ENCODE results near the gene TRAF2. TPM values are rescaled to one million over a fixed set of nuclear protein-coding genes. Genes with fewer than 3 reads are reported as not detected.

The TRAF2 gene
- total RNA-seq, 1 donor from 2014 or later, result 14.4 TPM

GRCh38 chr9:136857166-136857565, 29.1 kb upstream of the TRAF2 start:
- no peak overlapping the region for H3K9ac ChIP-seq (ENCODE audit: low read length)
- Mint-ChIP-seq H3K9me3 (ENCODE audit: unreplicated experiment) (no peaks in the 10 kb centered on the region), H3K4me3 (ENCODE audit: unreplicated experiment) (no peak overlapping the region), H3K27me3 (ENCODE audit: low read depth, unreplicated experiment) (no peaks in the 10 kb centered on the region), H3K36me3 (ENCODE audit: low read depth, unreplicated experiment) (no peaks in the 10 kb centered on the region), H3K4me1 (ENCODE audit: low read depth, unreplicated experiment) (peaks cover 2% of the 10 kb centered on the region), H3K27ac (ENCODE audit: unreplicated experiment) (no peak overlapping the region)
- no peak overlapping the region for H3K27ac ChIP-seq (ENCODE audit: low read depth, low read length)
- no peak for DNase-seq (ENCODE audit: low read depth)
- no peak for FAIRE-seq
- H2AFZ ChIP-seq (ENCODE audit: low read depth, low read length), result no peak overlapping the region
- no peak overlapping the region for H3K4me2 ChIP-seq (ENCODE audit: low read length)
- H4K20me1 ChIP-seq (ENCODE audit: insufficient read depth, low read length), result peaks cover 26% of the 10 kb centered on the region
- H3K27me3 ChIP-seq (ENCODE audit: insufficient read depth, low read length), result no peaks in the 10 kb centered on the region
- H3K9me3 ChIP-seq (ENCODE audit: insufficient read depth, low read depth, low read length), result no peaks in the 10 kb centered on the region
- H3K4me1 ChIP-seq (ENCODE audit: insufficient read depth, low read length), result peaks cover 6% of the 10 kb centered on the region
- no peak overlapping the region for H3K4me3 ChIP-seq (ENCODE audit: insufficient read depth, low read depth, low read length)
- no peak for TF ChIP-seq CTCF (IDR thresholded peaks at IDR 0.05; ENCODE audit: insufficient read depth, low read depth, low read length)
- no peak for TF ChIP-seq EZH2 (IDR thresholded peaks at IDR 0.05; ENCODE audit: insufficient read depth, low read length)
- H3K36me3 ChIP-seq (ENCODE audit: insufficient read depth, low read length), result no peaks in the 10 kb centered on the region
- no peaks in the 10 kb centered on the region for H3K79me2 ChIP-seq (ENCODE audit: insufficient read depth, low read length)

GRCh38 chr9:136857581-136858412, 28.5 kb upstream of the TRAF2 start:
- Histone ChIP-seq H3K27ac (ENCODE audit: low read depth, low read length) (no peak overlapping the region), H3K4me1 (ENCODE audit: insufficient read depth, low read length) (peaks cover 6% of the 10 kb centered on the region), H3K27me3 (ENCODE audit: insufficient read depth, low read length) (no peaks in the 10 kb centered on the region), H3K4me2 (ENCODE audit: low read length) (no peak overlapping the region), H3K4me3 (ENCODE audit: insufficient read depth, low read depth, low read length) (no peak overlapping the region), H3K36me3 (ENCODE audit: insufficient read depth, low read length) (no peaks in the 10 kb centered on the region), H3K9ac (ENCODE audit: low read length) (no peak overlapping the region), H2AFZ (ENCODE audit: low read depth, low read length) (no peak overlapping the region), H3K79me2 (ENCODE audit: insufficient read depth, low read length) (no peaks in the 10 kb centered on the region), H3K9me3 (ENCODE audit: insufficient read depth, low read depth, low read length) (no peaks in the 10 kb centered on the region), H4K20me1 (ENCODE audit: insufficient read depth, low read length) (peaks cover 33% of the 10 kb centered on the region)
- Mint-ChIP-seq H3K9me3 (ENCODE audit: unreplicated experiment) (no peaks in the 10 kb centered on the region), H3K27me3 (ENCODE audit: low read depth, unreplicated experiment) (no peaks in the 10 kb centered on the region), H3K36me3 (ENCODE audit: low read depth, unreplicated experiment) (no peaks in the 10 kb centered on the region), H3K27ac (ENCODE audit: unreplicated experiment) (no peak overlapping the region), H3K4me1 (ENCODE audit: low read depth, unreplicated experiment) (peaks cover 2% of the 10 kb centered on the region), H3K4me3 (ENCODE audit: unreplicated experiment) (no peak overlapping the region)
- no peak for TF ChIP-seq CTCF (IDR thresholded peaks at IDR 0.05; ENCODE audit: insufficient read depth, low read depth, low read length)
- no peak for TF ChIP-seq EZH2 (IDR thresholded peaks at IDR 0.05; ENCODE audit: insufficient read depth, low read length)
- no peak for DNase-seq (ENCODE audit: low read depth)
- no peak for FAIRE-seq

- peaks cover 6% of the 10 kb centered on the region for H3K4me1 ChIP-seq (ENCODE audit: insufficient read depth, low read length)
- Mint-ChIP-seq H3K27ac (ENCODE audit: unreplicated experiment) (no peak overlapping the region), H3K4me3 (ENCODE audit: unreplicated experiment) (no peak overlapping the region), H3K4me1 (ENCODE audit: low read depth, unreplicated experiment) (peaks cover 2% of the 10 kb centered on the region), H3K9me3 (ENCODE audit: unreplicated experiment) (no peaks in the 10 kb centered on the region), H3K36me3 (ENCODE audit: low read depth, unreplicated experiment) (no peaks in the 10 kb centered on the region), H3K27me3 (ENCODE audit: low read depth, unreplicated experiment) (no peaks in the 10 kb centered on the region)
- H3K36me3 ChIP-seq (ENCODE audit: insufficient read depth, low read length), result no peaks in the 10 kb centered on the region
- H3K27me3 ChIP-seq (ENCODE audit: insufficient read depth, low read length), result no peaks in the 10 kb centered on the region
- no peak overlapping the region for H2AFZ ChIP-seq (ENCODE audit: low read depth, low read length)
- H3K79me2 ChIP-seq (ENCODE audit: insufficient read depth, low read length), result peaks cover 2% of the 10 kb centered on the region
- H3K4me3 ChIP-seq (ENCODE audit: insufficient read depth, low read depth, low read length), result no peak overlapping the region
- no peak for DNase-seq (ENCODE audit: low read depth)
- no peak for FAIRE-seq
- no peak overlapping the region for H3K4me2 ChIP-seq (ENCODE audit: low read length)
- no peak overlapping the region for H3K27ac ChIP-seq (ENCODE audit: low read depth, low read length)
- peaks cover 39% of the 10 kb centered on the region for H4K20me1 ChIP-seq (ENCODE audit: insufficient read depth, low read length)
- TF ChIP-seq EZH2 (IDR thresholded peaks at IDR 0.05; ENCODE audit: insufficient read depth, low read length), result no peak
- no peak for TF ChIP-seq CTCF (IDR thresholded peaks at IDR 0.05; ENCODE audit: insufficient read depth, low read depth, low read length)
- no peaks in the 10 kb centered on the region for H3K9me3 ChIP-seq (ENCODE audit: insufficient read depth, low read depth, low read length)
- no peak overlapping the region for H3K9ac ChIP-seq (ENCODE audit: low read length)
Measured at GRCh38 chr9:136858452-136858843, 27.9 kb upstream of the TRAF2 start.

Data from astrocyte (in vitro differentiated cells and primary cell).